GM21528 (cell line): ENCODE results near the gene PDE10A.

Experiments used
- ATAC-seq: cut with Tn5 transposase; IDR thresholded peaks from one replicate; pipeline ENCODE4 v1.9.1; 2021; ENCODE audit warnings: mild to moderate bottlenecking, moderate library complexity; ENCODE audit not compliant: unreplicated experiment, low FRiP score

The PDE10A gene

GRCh38 chr6:165656581-165657324, 6.3 kb downstream of the PDE10A start:
- no peak for ATAC-seq

- no peak for ATAC-seq
Measured at GRCh38 chr6:165655191-165655590, 7.8 kb downstream of the PDE10A start.

- ATAC-seq, result no peak
Measured at GRCh38 chr6:165654144-165654543, 8.9 kb downstream of the PDE10A start.

GRCh38 chr6:165653607-165654006, 9.4 kb downstream of the PDE10A start:
- ATAC-seq, result no peak

GRCh38 chr6:165653196-165653595, 9.8 kb downstream of the PDE10A start:
- ATAC-seq, result no peak

GRCh38 chr6:165652766-165653165, 10.3 kb downstream of the PDE10A start:
- ATAC-seq, result no peak

GRCh38 chr6:165649166-165650137, 13.6 kb downstream of the PDE10A start:
- ATAC-seq, result no peak

GRCh38 chr6:165647041-165647440, 16.0 kb downstream of the PDE10A start:
- no peak for ATAC-seq

- no peak for ATAC-seq
Measured at GRCh38 chr6:165645919-165646318, 17.1 kb downstream of the PDE10A start.

- ATAC-seq, result no peak
Measured at GRCh38 chr6:165644586-165645266, 18.3 kb downstream of the PDE10A start.

GRCh38 chr6:165643015-165643414, 20.0 kb downstream of the PDE10A start:
- no peak for ATAC-seq

GRCh38 chr6:165641672-165642156, 21.3 kb downstream of the PDE10A start:
- ATAC-seq, result no peak

- no peak for ATAC-seq
Measured at GRCh38 chr6:165640806-165641205, 22.2 kb downstream of the PDE10A start.

GRCh38 chr6:165638530-165638929, 24.5 kb downstream of the PDE10A start:
- no peak for ATAC-seq

GRCh38 chr6:165637586-165637985, 25.5 kb downstream of the PDE10A start:
- no peak for ATAC-seq

- no peak for ATAC-seq
Measured at GRCh38 chr6:165636402-165637048, 26.5 kb downstream of the PDE10A start.

- ATAC-seq, result no peak
Measured at GRCh38 chr6:165635965-165636364, 27.1 kb downstream of the PDE10A start.

GRCh38 chr6:165634101-165634880, 28.8 kb downstream of the PDE10A start:
- no peak for ATAC-seq

GRCh38 chr6:165632194-165632593, 30.8 kb downstream of the PDE10A start:
- ATAC-seq, result no peak
